Keratinocyte (primary cell): Measurements from ENCODE around the gene ACCS. TPM values are rescaled to one million over a fixed set of nuclear protein-coding genes. Genes with fewer than 3 reads are reported as not detected.

ENCODE experiments used
- DNase-seq: peaks from one replicate; pipeline ENCODE4 v3.0.0-alpha.2; 2011; ENCODE audit warnings: low read depth, missing footprints, low spot score
- FAIRE-seq: peaks from 2 replicates; lab custom pipeline; 2011; peaks lifted over from hg19 to GRCh38; lab: Jason Lieb, UNC
- H2AFZ ChIP-seq: 2 replicates; pipeline ENCODE4 v1.6.0; 2012; ENCODE audit warnings: low read length, control low read depth, inconsistent platforms; ENCODE audit not compliant: control insufficient read depth
- H3K27ac ChIP-seq: 2 replicates; pipeline ENCODE4 v1.5.1; 2011; ENCODE audit warnings: low read length; ENCODE audit not compliant: control insufficient read depth, insufficient read depth
- H3K27me3 ChIP-seq: 3 replicates; pipeline ENCODE4 v1.6.0; 2011; ENCODE audit warnings: low read length; ENCODE audit not compliant: control insufficient read depth, insufficient read depth; ENCODE audit errors: extremely low read depth
- H3K36me3 ChIP-seq, 2 experiments: 2 replicates in 1 of 2; 3 replicates in 1 of 2; pipeline ENCODE4 v1.5.1; 2011; ENCODE audit warnings: low read length in 2 of 2, mild to moderate bottlenecking in 1 of 2; ENCODE audit not compliant: control insufficient read depth in 2 of 2, insufficient read depth in 2 of 2; ENCODE audit errors: extremely low read depth in 1 of 2
- H3K4me1 ChIP-seq: 3 replicates; pipeline ENCODE4 v1.5.1; 2011; ENCODE audit warnings: low read length; ENCODE audit not compliant: control insufficient read depth, insufficient read depth; ENCODE audit errors: extremely low read depth
- H3K4me2 ChIP-seq: 3 replicates; pipeline ENCODE4 v1.6.0; 2011; ENCODE audit warnings: low read depth, low read length; ENCODE audit not compliant: control insufficient read depth, insufficient read depth; ENCODE audit errors: extremely low read depth
- H3K4me3 ChIP-seq, 3 experiments: fragments of 200-600 bp in 1 of 3; sonication (generic) in 1 of 3; 2 replicates in 2 of 3; 3 replicates in 1 of 3; pipeline ENCODE4 v1.5.1; 2011 to 2016; ENCODE audit warnings: low read length in 3 of 3, mild to moderate bottlenecking in 3 of 3, control low read depth in 2 of 3, inconsistent platforms in 1 of 3, low read depth in 1 of 3, mixed read lengths in 1 of 3, mixed run types in 1 of 3, moderate library complexity in 1 of 3; ENCODE audit not compliant: control insufficient read depth in 2 of 3, insufficient read depth in 2 of 3; ENCODE audit errors: extremely low read depth in 1 of 3
- H3K79me2 ChIP-seq: 2 replicates; pipeline ENCODE4 v1.6.0; 2012; ENCODE audit warnings: low read length; ENCODE audit not compliant: control insufficient read depth, insufficient read depth
- H3K9ac ChIP-seq: 3 replicates; pipeline ENCODE4 v1.6.0; 2011; ENCODE audit warnings: low read length; ENCODE audit not compliant: control insufficient read depth, insufficient read depth; ENCODE audit errors: extremely low read depth
- H3K9me1 ChIP-seq: 3 replicates; pipeline ENCODE4 v1.6.0; 2011; ENCODE audit warnings: low read length; ENCODE audit not compliant: control insufficient read depth, insufficient read depth; ENCODE audit errors: extremely low read depth
- H3K9me3 ChIP-seq: 2 replicates; pipeline ENCODE4 v1.5.1; 2012; ENCODE audit warnings: low read depth, low read length; ENCODE audit not compliant: control insufficient read depth
- H4K20me1 ChIP-seq: 3 replicates; pipeline ENCODE4 v1.6.0; 2011; ENCODE audit warnings: low read length; ENCODE audit not compliant: control insufficient read depth, insufficient read depth; ENCODE audit errors: extremely low read depth
- EZH2 ChIP-seq: IDR thresholded peaks from one replicate; pipeline ENCODE4 v1.6.1; 2012; ENCODE audit warnings: inconsistent platforms, mild to moderate bottlenecking, low read length, moderate library complexity
- dilution Hi-C: fragments of 300-500 bp; cut with MboI; formaldehyde crosslinking; loops from one replicate; pipeline ENCODE4 v1.7.0; 2020; ENCODE audit warnings: low sequenced_read_pairs; ENCODE audit not compliant: extremely low pct_ligation_motif_present
- polyA plus RNA-seq, 5 experiments: library from polyadenylated mRNA; depleted of rRNA in 3 of 5; stranded (reverse) in 3 of 5; stranded (forward) in 1 of 5; unstranded in 1 of 5; fragments of >200 nt; gene quantifications; 1 replicate in 1 of 5; 2 replicates in 3 of 5; 3 replicates in 1 of 5; pipeline versions ENCODE4 v1.2.1 to v1.2.3, GENCODE V29; 2011 to 2012; ENCODE audit warnings: missing spikeins in 2 of 5, low read depth in 1 of 5, low replicate concordance in 1 of 5
- TF ChIP-seq, protein P1 (sequence below), 3 experiments: IDR thresholded peaks in 1 of 3; conservative IDR thresholded peaks in 1 of 3; optimal IDR thresholded peaks in 1 of 3; 2 replicates in 2 of 3; 3 replicates in 1 of 3; pipeline versions ENCODE3 to v1.5.1; 2011; ENCODE audit warnings: low read length in 3 of 3, mild to moderate bottlenecking in 3 of 3, moderate library complexity in 2 of 3, control low read depth in 1 of 3, inconsistent platforms in 1 of 3; ENCODE audit not compliant: insufficient read depth in 2 of 3; ENCODE audit errors: extremely low read depth in 1 of 3

The ACCS gene
- polyA plus RNA-seq, 1 donor (not counting 4 experiments of a cell fraction or from before 2014, with no cell fraction given), result 4.1 TPM

DNA sequence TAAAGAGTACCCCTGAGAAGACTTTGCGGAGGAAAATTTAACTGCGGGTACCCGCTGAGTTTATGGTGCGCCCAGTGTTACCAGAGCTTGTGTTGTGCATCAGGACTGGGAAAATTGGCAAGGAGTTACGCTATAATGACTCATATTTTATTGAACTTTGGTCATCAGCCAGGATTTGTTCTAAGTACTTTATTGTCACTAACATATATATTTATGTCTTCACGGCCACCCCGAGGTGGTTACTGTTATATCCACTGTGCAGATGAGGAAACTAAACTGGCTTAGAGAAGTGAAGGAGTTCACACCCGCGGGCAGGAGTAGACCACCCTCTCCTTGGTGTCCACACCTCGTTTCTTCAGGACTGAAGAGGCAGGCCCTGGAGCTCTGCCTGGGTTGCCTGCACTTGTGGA is 667 bp downstream of the ACCS start:
- TF ChIP-seq, protein P1, sequence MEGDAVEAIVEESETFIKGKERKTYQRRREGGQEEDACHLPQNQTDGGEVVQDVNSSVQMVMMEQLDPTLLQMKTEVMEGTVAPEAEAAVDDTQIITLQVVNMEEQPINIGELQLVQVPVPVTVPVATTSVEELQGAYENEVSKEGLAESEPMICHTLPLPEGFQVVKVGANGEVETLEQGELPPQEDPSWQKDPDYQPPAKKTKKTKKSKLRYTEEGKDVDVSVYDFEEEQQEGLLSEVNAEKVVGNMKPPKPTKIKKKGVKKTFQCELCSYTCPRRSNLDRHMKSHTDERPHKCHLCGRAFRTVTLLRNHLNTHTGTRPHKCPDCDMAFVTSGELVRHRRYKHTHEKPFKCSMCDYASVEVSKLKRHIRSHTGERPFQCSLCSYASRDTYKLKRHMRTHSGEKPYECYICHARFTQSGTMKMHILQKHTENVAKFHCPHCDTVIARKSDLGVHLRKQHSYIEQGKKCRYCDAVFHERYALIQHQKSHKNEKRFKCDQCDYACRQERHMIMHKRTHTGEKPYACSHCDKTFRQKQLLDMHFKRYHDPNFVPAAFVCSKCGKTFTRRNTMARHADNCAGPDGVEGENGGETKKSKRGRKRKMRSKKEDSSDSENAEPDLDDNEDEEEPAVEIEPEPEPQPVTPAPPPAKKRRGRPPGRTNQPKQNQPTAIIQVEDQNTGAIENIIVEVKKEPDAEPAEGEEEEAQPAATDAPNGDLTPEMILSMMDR (optimal IDR thresholded peaks at IDR 0.05 in 1 of 3, IDR thresholded peaks at IDR 0.05 in 1 of 3, conservative IDR thresholded peaks at IDR 0.05 in 1 of 3; ENCODE audit: extremely low read depth in 1 of 3, insufficient read depth in 2 of 3, low read length in 3 of 3), result no peak
- peak overlapping the region; percentile 61 to 93 (median 88) for H3K4me3 ChIP-seq
- no peak for FAIRE-seq
- DNase-seq, result peak; percentile 54
- peak overlapping the region; percentile 90 for H3K4me2 ChIP-seq
- H3K27ac ChIP-seq, result peak overlapping the region; percentile 80
- dilution Hi-C loops, result no loop called here
- no peaks in the 10 kb centered on the region for H3K9me3 ChIP-seq
- no peaks in the 10 kb centered on the region for H3K27me3 ChIP-seq
- peak overlapping the region; percentile 86 for H3K9ac ChIP-seq
- no peaks in the 10 kb centered on the region for H3K36me3 ChIP-seq
- peaks cover 5% of the 10 kb centered on the region for H3K4me1 ChIP-seq
- no peaks in the 10 kb centered on the region for H4K20me1 ChIP-seq
- H3K9me1 ChIP-seq, result no peaks in the 10 kb centered on the region
- no peaks in the 10 kb centered on the region for H3K79me2 ChIP-seq
- peak overlapping the region; percentile 99 for H2AFZ ChIP-seq

DNA sequence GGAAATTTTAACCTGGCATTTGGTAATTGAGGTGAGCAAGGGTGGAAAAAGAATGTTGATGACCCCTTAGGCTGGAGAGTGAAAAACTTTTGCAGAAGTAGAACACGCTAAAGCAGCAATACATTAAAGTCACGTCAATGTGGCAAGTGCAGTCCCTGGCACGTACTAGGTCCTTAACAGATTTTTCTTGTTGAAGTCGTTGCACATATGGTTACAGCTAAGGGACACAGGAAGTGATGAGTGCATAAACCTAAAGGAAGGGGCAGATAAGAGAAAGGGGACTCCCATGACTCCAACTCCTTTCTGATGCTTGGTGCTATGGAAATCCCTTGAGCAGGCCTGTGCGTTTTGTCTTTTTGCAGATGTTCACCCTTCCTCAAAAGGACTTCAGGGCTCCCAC is 1.2 kb downstream of the ACCS start:
- FAIRE-seq (no peak), DNase-seq (no peak)
- Histone ChIP-seq H3K9me1 (no peaks in the 10 kb centered on the region), H2AFZ (no peak overlapping the region), H3K27me3 (no peaks in the 10 kb centered on the region), H3K27ac (no peak overlapping the region), H3K36me3 (no peaks in the 10 kb centered on the region), H3K9ac (no peak overlapping the region), H3K4me3 (no peak overlapping the region), H3K9me3 (no peaks in the 10 kb centered on the region), H4K20me1 (no peaks in the 10 kb centered on the region), H3K79me2 (no peaks in the 10 kb centered on the region), H3K4me2 (no peak overlapping the region), H3K4me1 (peaks cover 5% of the 10 kb centered on the region)
- no peak for TF ChIP-seq EZH2
- TF ChIP-seq, protein P1 (optimal IDR thresholded peaks at IDR 0.05 in 1 of 3, IDR thresholded peaks at IDR 0.05 in 1 of 3, conservative IDR thresholded peaks at IDR 0.05 in 1 of 3; ENCODE audit: extremely low read depth in 1 of 3, insufficient read depth in 2 of 3, low read length in 3 of 3), result no peak
- dilution Hi-C loops, result no loop called here
